Liver (tissue), 3 donors: Measurements from ENCODE around the gene CFAP61.

Experiments used
- ATF3 ChIP-seq: IDR thresholded peaks from 2 replicates; pipeline ENCODE4 v1.6.1; 2016; ENCODE audit warnings: antibody characterized with exemption
- CTCF ChIP-seq: fragments of 150-350 bp; IDR thresholded peaks from 2 replicates; pipeline ENCODE4 v1.5.1; 2017; ENCODE audit warnings: improper control_type of control experiment, low read depth, low read length; ENCODE audit not compliant: missing input control
- EGR1 ChIP-seq, 2 donors: IDR thresholded peaks; 2 replicates each; pipeline ENCODE4 v1.6.1; 2016 to 2018; ENCODE audit warnings: antibody characterized with exemption in 2 of 2, low read depth in 2 of 2
- FOXA1 ChIP-seq: IDR thresholded peaks from 2 replicates; pipeline ENCODE4 v1.6.1; 2016; ENCODE audit warnings: antibody characterized with exemption
- HNF4G ChIP-seq: IDR thresholded peaks from 2 replicates; pipeline ENCODE4 v1.6.1; 2016; ENCODE audit warnings: antibody characterized with exemption
- MAX ChIP-seq: IDR thresholded peaks from 2 replicates; pipeline ENCODE4 v1.6.1; 2016; ENCODE audit warnings: antibody characterized with exemption
- RAD21 ChIP-seq, 2 donors: IDR thresholded peaks; 2 replicates each; pipeline ENCODE4 v1.6.1; 2016; ENCODE audit warnings: antibody characterized with exemption in 2 of 2, mild to moderate bottlenecking in 2 of 2
- REST ChIP-seq: IDR thresholded peaks from 2 replicates; pipeline ENCODE4 v1.6.1; 2016; ENCODE audit warnings: antibody characterized with exemption, mild to moderate bottlenecking
- RXRA ChIP-seq, 2 donors: IDR thresholded peaks; 2 replicates each; pipeline ENCODE4 v1.6.1; 2017 to 2018; ENCODE audit warnings: antibody characterized with exemption in 2 of 2, mild to moderate bottlenecking in 1 of 2
- SP1 ChIP-seq: IDR thresholded peaks from 2 replicates; pipeline ENCODE4 v1.6.1; 2018; ENCODE audit warnings: antibody characterized with exemption, mild to moderate bottlenecking
- TAF1 ChIP-seq: conservative IDR thresholded peaks from 2 replicates; pipeline ENCODE4 v1.6.1; 2016; ENCODE audit warnings: antibody characterized with exemption, mild to moderate bottlenecking
- YY1 ChIP-seq: IDR thresholded peaks from 2 replicates; pipeline ENCODE4 v1.6.1; 2016; ENCODE audit warnings: antibody characterized with exemption, mild to moderate bottlenecking
- ZBTB33 ChIP-seq: IDR thresholded peaks from 2 replicates; pipeline ENCODE4 v1.6.1; 2016; ENCODE audit warnings: antibody characterized with exemption
- donor health status: healthy.
- donor health status: healthy.

GRCh38 chr20:20393207-20394120 is 341.1 kb downstream of the CFAP61 start:
- TF ChIP-seq MAX (no peak), ZBTB33 (no peak), EGR1 (IDR thresholded peaks at IDR 0.05; ENCODE audit: low read depth in 2 of 2) (no peak), TAF1 (no peak), CTCF (no peak), ATF3 (no peak), REST (no peak), YY1 (no peak), RAD21 (IDR thresholded peaks at IDR 0.05) (no peak), HNF4G (no peak), FOXA1 (no peak), SP1 (no peak), RXRA (IDR thresholded peaks at IDR 0.05) (no peak)
